GM12878 (cell line): ENCODE measurements around the gene STK26. TPM values are rescaled to one million over a fixed set of nuclear protein-coding genes. Genes with fewer than 3 reads are reported as not detected.

ENCODE experiments used
- ATAC-seq: fragments of 200-7000 bp; cut with Tn5 transposase; 3 replicates; pipeline ENCODE4 v1.9.1; 2020; ENCODE audit warnings: mild to moderate bottlenecking, moderate library complexity
- BruUV-seq: library from RNA; stranded (reverse); fragments of 400-500 nt; replicated peaks from 2 replicates; lab custom pipeline; 2021; lab: Mats Ljungman, UMichigan
- CTCF ChIA-PET: fragments of 300-600 bp; sonication (Branson Sonifier 250); formaldehyde crosslinking; extraction: SDS; loops from one replicate; lab custom pipeline; 2021; ENCODE audit warnings: inconsistent platforms; lab: Yijun Ruan, JAX
- POLR2A ChIA-PET: fragments of 350-600 bp; formaldehyde crosslinking; extraction: SDS; loops from one replicate; lab custom pipeline; 2021; ENCODE audit warnings: inconsistent platforms; lab: Charles Lee
- RAD21 ChIA-PET: fragments of 300-600 bp; sonication (Branson Sonifier 250); formaldehyde crosslinking; loops from one replicate; lab custom pipeline; 2023; ENCODE audit warnings: antibody characterized with exemption; ENCODE audit not compliant: unreplicated experiment; lab: Charles Lee
- SMC1A ChIA-PET: fragments of 300-600 bp; sonication (Branson Sonifier 250); formaldehyde crosslinking; loops from one replicate; lab custom pipeline; 2023; ENCODE audit not compliant: unreplicated experiment, uncharacterized antibody; lab: Charles Lee
- DNase-seq: peaks from one replicate; pipeline ENCODE4 v3.0.0-alpha.2; 2011; ENCODE audit warnings: low read depth, low spot score
- FAIRE-seq: peaks from 3 replicates; lab custom pipeline; 2011; peaks lifted over from hg19 to GRCh38; lab: Jason Lieb, UNC
- H2AFZ ChIP-seq: 2 replicates; pipeline ENCODE4 v1.6.0; 2011; ENCODE audit warnings: low read depth, low read length, control low read depth; ENCODE audit not compliant: control insufficient read depth
- H3K27ac ChIP-seq: 2 replicates; pipeline ENCODE4 v1.5.1; 2011; ENCODE audit warnings: control low read depth; ENCODE audit not compliant: control insufficient read depth, insufficient read depth
- H3K27me3 ChIP-seq, 2 experiments: replicated peaks in 1 of 2; 2 replicates each; pipeline versions ENCODE4 v1.6.0 to v1.6.1; 2011; ENCODE audit warnings: low read length in 1 of 2; ENCODE audit not compliant: control insufficient read depth in 2 of 2, insufficient read depth in 2 of 2
- H3K36me3 ChIP-seq, 2 experiments: 2 replicates each; pipeline ENCODE4 v1.5.1; 2011; ENCODE audit warnings: low read length in 1 of 2; ENCODE audit not compliant: control insufficient read depth in 2 of 2, insufficient read depth in 2 of 2
- H3K4me1 ChIP-seq: 2 replicates; pipeline ENCODE4 v1.6.1; 2011; ENCODE audit warnings: mild to moderate bottlenecking, low read length, moderate library complexity, mixed read lengths; ENCODE audit not compliant: control insufficient read depth, insufficient read depth
- H3K4me2 ChIP-seq: 2 replicates; pipeline ENCODE4 v1.6.0; 2011; ENCODE audit warnings: control low read depth; ENCODE audit not compliant: control insufficient read depth, insufficient read depth
- H3K4me3 ChIP-seq: fragments of 200-600 bp; sonication (generic); 2 replicates; pipeline ENCODE4 v1.5.1; 2016
- H3K79me2 ChIP-seq: 2 replicates; pipeline ENCODE4 v1.6.0; 2011; ENCODE audit warnings: low read length; ENCODE audit not compliant: control insufficient read depth, insufficient read depth
- H3K9ac ChIP-seq: 2 replicates; pipeline ENCODE4 v1.8.0; 2011; ENCODE audit warnings: low read length, control low read depth, mixed read lengths; ENCODE audit not compliant: control insufficient read depth, insufficient read depth
- H3K9me3 ChIP-seq: replicated peaks from 3 replicates; pipeline ENCODE4 v1.5.1; 2011; ENCODE audit warnings: mild to moderate bottlenecking, low read length; ENCODE audit not compliant: control insufficient read depth, insufficient read depth
- H4K20me1 ChIP-seq: 2 replicates; pipeline ENCODE4 v1.6.0; 2011; ENCODE audit not compliant: control insufficient read depth, insufficient read depth
- BCL11A ChIP-seq: IDR thresholded peaks from 2 replicates; pipeline ENCODE4 v1.6.1; 2011; ENCODE audit warnings: low read depth, low read length
- CBX3 ChIP-seq: fragments of 200-600 bp; sonication (generic); IDR thresholded peaks from 2 replicates; pipeline ENCODE4 v1.6.1; 2016; ENCODE audit warnings: low read depth, borderline replicate concordance
- CHD1 ChIP-seq: IDR thresholded peaks from 2 replicates; pipeline ENCODE4 v1.6.1; 2012; ENCODE audit warnings: low read depth, low read length, improper control_type of control experiment
- CHD4 ChIP-seq: fragments of 200-600 bp; sonication (generic); IDR thresholded peaks from 2 replicates; pipeline ENCODE4 v1.6.1; 2016; ENCODE audit warnings: mild to moderate bottlenecking
- IKZF2 ChIP-seq, 2 experiments: fragments of 450-650 bp; IDR thresholded peaks; 2 replicates each; pipeline ENCODE4 v1.6.1; 2017; ENCODE audit warnings: mild to moderate bottlenecking in 2 of 2, moderate library complexity in 2 of 2
- MYB ChIP-seq: fragments of 150-350 bp; IDR thresholded peaks from 2 replicates; pipeline ENCODE4 v1.6.1; 2014; ENCODE audit warnings: mild to moderate bottlenecking, low read depth, low read length, borderline replicate concordance
- POLR2A ChIP-seq: IDR thresholded peaks from 2 replicates; pipeline ENCODE4 v1.6.1; 2011; ENCODE audit warnings: low read depth, mild to moderate bottlenecking, low read length
- POLR2AphosphoS5 ChIP-seq: IDR thresholded peaks from 2 replicates; pipeline ENCODE4 v1.6.1; 2011; ENCODE audit warnings: mild to moderate bottlenecking, low read length, inconsistent platforms
- RCOR1 ChIP-seq: conservative IDR thresholded peaks from 2 replicates; pipeline ENCODE4 v1.6.1; 2012; ENCODE audit warnings: low read depth, low read length, improper control_type of control experiment
- SIN3A ChIP-seq: IDR thresholded peaks from 2 replicates; pipeline ENCODE4 v1.6.1; 2012; ENCODE audit warnings: low read depth, low read length, improper control_type of control experiment
- SREBF1 ChIP-seq: IDR thresholded peaks from 2 replicates; pipeline ENCODE4 v1.6.1; 2012; ENCODE audit warnings: mild to moderate bottlenecking, low read length
- SREBF2 ChIP-seq: IDR thresholded peaks from 2 replicates; pipeline ENCODE4 v1.6.1; 2012; ENCODE audit warnings: mild to moderate bottlenecking, low read length
- TCF3 ChIP-seq: IDR thresholded peaks from 2 replicates; pipeline ENCODE4 v1.6.1; 2012; ENCODE audit warnings: low read depth, mild to moderate bottlenecking, low read length, borderline replicate concordance; ENCODE audit not compliant: insufficient read depth
- ZNF274 ChIP-seq: IDR thresholded peaks from one replicate; pipeline ENCODE4 v1.8.0; 2011; ENCODE audit not compliant: insufficient read length, insufficient read depth
- ZSCAN29 ChIP-seq: fragments of 450-650 bp; IDR thresholded peaks from 2 replicates; pipeline ENCODE4 v1.6.1; 2017; ENCODE audit warnings: mild to moderate bottlenecking, moderate library complexity
- WGBS: methylation state at CpG from one replicate; pipeline ENCODE4 v1.1.6; 2016; ENCODE audit warnings: low lambda C conversion rate; ENCODE audit not compliant: insufficient replicate concordance, insufficient coverage; ENCODE audit errors: missing lambda C conversion rate; 5-methylcytosine and 5-hydroxymethylcytosine counted together
- in situ Hi-C: fragments of 300-500 bp; cut with MboI; formaldehyde crosslinking; loops from 9 replicates; pipeline ENCODE4 v1.14.3; 2018; ENCODE audit warnings: mixed read lengths
- intact Hi-C: fragments of 100-400 bp; cut with micrococcal nuclease; formaldehyde crosslinking; loops from one replicate; pipeline ENCODE4 v1.14.2; 2022; ENCODE audit not compliant: unreplicated experiment
- polyA plus RNA-seq, 11 experiments: library from polyadenylated mRNA; depleted of rRNA in 4 of 11; unstranded in 6 of 11; stranded (reverse) in 5 of 11; fragments of >200 nt; fragmentation: Nextera tagmentation in 4 of 11; fragmentation: Illumina TruSeq in 1 of 11; extraction: Ambion mirVana in 4 of 11; extraction: Trizol in 1 of 11; gene quantifications; 1 replicate in 1 of 11; 2 replicates in 10 of 11; pipeline versions ENCODE4 v1.2.1 to v1.2.3, GENCODE V29; 2011 to 2016; ENCODE audit warnings: inconsistent platforms in 2 of 11, missing spikeins in 2 of 11, low read depth in 1 of 11
- total RNA-seq, 4 experiments: library from RNA; depleted of rRNA in 3 of 4; stranded (reverse); fragments of >200 nt in 3 of 4; fragmentation: Illumina TruSeq in 1 of 4; extraction: Trizol in 1 of 4; gene quantifications; 2 replicates each; pipeline versions ENCODE4 v1.2.1 to v1.2.3, GENCODE V29; 2013 to 2021
- TF ChIP-seq, protein P1 (sequence below): fragments of 450-650 bp; IDR thresholded peaks from 2 replicates; pipeline ENCODE4 v1.6.1; 2017; ENCODE audit warnings: low read depth, mild to moderate bottlenecking, moderate library complexity
- TF ChIP-seq, protein P2 (sequence below): fragments of 450-650 bp; IDR thresholded peaks from 2 replicates; pipeline ENCODE4 v1.6.1; 2017; ENCODE audit warnings: borderline replicate concordance

Gene STK26
- total and polyA plus RNA-seq, 10 of the 15 experiments (the other 5 are each of a cell fraction or from before 2014, with no cell fraction given) = 30.4 to 78.6 (median 58.8) TPM

GRCh38 chrX:132023896-132024386, 839 bp downstream of the STK26 start:
- WGBS = 14% methylated on average over 15 of the region's 16 CpGs
- Histone ChIP-seq H3K4me3 (peak overlapping the region; percentile 71), H2AFZ (no peak overlapping the region), H3K4me1 (no peaks in the 10 kb centered on the region; the same call in 1 of the 2 replicates), H3K36me3 (no peaks in the 10 kb centered on the region), H3K27ac (peak overlapping the region; percentile 87), H3K79me2 (peaks cover 58% of the 10 kb centered on the region), H3K9me3 (no peaks in the 10 kb centered on the region), H4K20me1 (no peaks in the 10 kb centered on the region), H3K4me2 (no peak overlapping the region; the same call in 1 of the 2 replicates), H3K9ac (peak overlapping the region; percentile 82), H3K27me3 (no peaks in the 10 kb centered on the region)
- in situ Hi-C loops (no loop called here), intact Hi-C loops (loop anchor here (1.0 to 5.0 kb wide), 3 partner anchors 37 to 193 kb away; no protein-coding TSS in a partner anchor)
- CTCF ChIA-PET = interaction anchor here (0.9 to 2.6 kb wide), 5 partner anchors 9 to 196 kb away, joined by 3 to 14 read pairs (median 9); no protein-coding TSS in a partner anchor
- ATAC-seq (peak; percentile 74), FAIRE-seq (no peak), DNase-seq (no peak)
- POLR2A ChIA-PET = interaction anchor here (0.7 to 1.4 kb wide), 6 partner anchors 9 to 197 kb away, joined by 3 to 14 read pairs (median 4); no protein-coding TSS in a partner anchor
- BruUV-seq = no TSS peak
- RAD21 ChIA-PET = interaction anchor here (1.1 to 2.9 kb wide), 6 partner anchors 9 to 196 kb away, joined by 3 to 12 read pairs (median 6); no protein-coding TSS in a partner anchor
- SMC1A ChIA-PET = interaction anchor here (0.9 to 1.5 kb wide), 9 partner anchors 9 to 196 kb away, joined by 3 to 9 read pairs (median 3); no protein-coding TSS in a partner anchor
- TF ChIP-seq TCF3 (0 out of 2 replicates have a peak, but pooled peaks have one; percentile 32), SIN3A (no peak), SREBF2 (no peak), CHD4 (no peak), MYB (no peak), ZSCAN29 (no peak), RCOR1 (no peak), BCL11A (no peak), ZNF274 (no peak), CHD1 (no peak), POLR2AphosphoS5 (peak; percentile 74), POLR2A (peak; percentile 3; the same call in 1 of the 2 replicates), SREBF1 (no peak), IKZF2 (IDR thresholded peaks at IDR 0.05) (peak in 1 of 2 experiments; percentile 3; a peak in 1 of 4 replicates), CBX3 (no peak)
- TF ChIP-seq, protein P1, sequence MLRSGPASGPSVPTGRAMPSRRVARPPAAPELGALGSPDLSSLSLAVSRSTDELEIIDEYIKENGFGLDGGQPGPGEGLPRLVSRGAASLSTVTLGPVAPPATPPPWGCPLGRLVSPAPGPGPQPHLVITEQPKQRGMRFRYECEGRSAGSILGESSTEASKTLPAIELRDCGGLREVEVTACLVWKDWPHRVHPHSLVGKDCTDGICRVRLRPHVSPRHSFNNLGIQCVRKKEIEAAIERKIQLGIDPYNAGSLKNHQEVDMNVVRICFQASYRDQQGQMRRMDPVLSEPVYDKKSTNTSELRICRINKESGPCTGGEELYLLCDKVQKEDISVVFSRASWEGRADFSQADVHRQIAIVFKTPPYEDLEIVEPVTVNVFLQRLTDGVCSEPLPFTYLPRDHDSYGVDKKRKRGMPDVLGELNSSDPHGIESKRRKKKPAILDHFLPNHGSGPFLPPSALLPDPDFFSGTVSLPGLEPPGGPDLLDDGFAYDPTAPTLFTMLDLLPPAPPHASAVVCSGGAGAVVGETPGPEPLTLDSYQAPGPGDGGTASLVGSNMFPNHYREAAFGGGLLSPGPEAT = 0 out of 2 replicates have a peak, but pooled peaks have one; percentile 10
- TF ChIP-seq, protein P2, sequence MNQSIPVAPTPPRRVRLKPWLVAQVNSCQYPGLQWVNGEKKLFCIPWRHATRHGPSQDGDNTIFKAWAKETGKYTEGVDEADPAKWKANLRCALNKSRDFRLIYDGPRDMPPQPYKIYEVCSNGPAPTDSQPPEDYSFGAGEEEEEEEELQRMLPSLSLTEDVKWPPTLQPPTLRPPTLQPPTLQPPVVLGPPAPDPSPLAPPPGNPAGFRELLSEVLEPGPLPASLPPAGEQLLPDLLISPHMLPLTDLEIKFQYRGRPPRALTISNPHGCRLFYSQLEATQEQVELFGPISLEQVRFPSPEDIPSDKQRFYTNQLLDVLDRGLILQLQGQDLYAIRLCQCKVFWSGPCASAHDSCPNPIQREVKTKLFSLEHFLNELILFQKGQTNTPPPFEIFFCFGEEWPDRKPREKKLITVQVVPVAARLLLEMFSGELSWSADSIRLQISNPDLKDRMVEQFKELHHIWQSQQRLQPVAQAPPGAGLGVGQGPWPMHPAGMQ = no peak
